GM19452 (cell line): ENCODE results near the gene TMEM271.

ENCODE experiments used
- ATAC-seq: cut with Tn5 transposase; IDR thresholded peaks from one replicate; pipeline ENCODE4 v1.9.1; 2021; ENCODE audit not compliant: unreplicated experiment

The TMEM271 gene, protein sequence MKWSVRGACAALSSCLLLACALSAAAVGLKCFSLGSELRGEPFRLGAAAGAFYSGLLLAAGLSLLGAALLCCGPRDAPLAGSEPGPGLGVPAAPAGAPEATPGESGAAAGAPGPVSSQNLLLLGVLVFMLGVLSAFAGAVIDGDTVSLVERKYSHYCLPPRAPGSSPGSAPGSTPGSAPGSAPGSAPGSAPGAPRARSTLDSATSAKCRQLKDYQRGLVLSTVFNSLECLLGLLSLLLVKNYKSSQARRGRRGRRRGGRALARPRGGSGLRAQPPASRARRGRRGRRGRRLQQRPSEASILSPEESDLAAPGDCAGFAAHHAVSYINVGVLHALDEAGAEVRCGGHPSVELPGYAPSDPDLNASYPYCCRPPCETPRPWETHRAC

GRCh38 chr4:576245-576821, at the start of gene TMEM271:
TMEM271 (minus strand) TSS chr4:576295; CDS start chr4:576062, 233 bp downstream.
- ATAC-seq = no peak

- ATAC-seq = no peak
Measured at GRCh38 chr4:625631-626161, 49.6 kb upstream of the TMEM271 start.

- no peak for ATAC-seq
Measured at GRCh38 chr4:624705-625590, 48.9 kb upstream of the TMEM271 start, which contains the start of gene PDE6B. PDE6B (plus strand) TSS chr4:625573; CDS start chr4:625627, 54 bp downstream.

- no peak for ATAC-seq
Measured at GRCh38 chr4:623914-624566, 47.9 kb upstream of the TMEM271 start.

- no peak for ATAC-seq
Measured at GRCh38 chr4:622996-623913, 47.2 kb upstream of the TMEM271 start.

GRCh38 chr4:622071-622995, 46.2 kb upstream of the TMEM271 start:
- ATAC-seq = no peak

DNA sequence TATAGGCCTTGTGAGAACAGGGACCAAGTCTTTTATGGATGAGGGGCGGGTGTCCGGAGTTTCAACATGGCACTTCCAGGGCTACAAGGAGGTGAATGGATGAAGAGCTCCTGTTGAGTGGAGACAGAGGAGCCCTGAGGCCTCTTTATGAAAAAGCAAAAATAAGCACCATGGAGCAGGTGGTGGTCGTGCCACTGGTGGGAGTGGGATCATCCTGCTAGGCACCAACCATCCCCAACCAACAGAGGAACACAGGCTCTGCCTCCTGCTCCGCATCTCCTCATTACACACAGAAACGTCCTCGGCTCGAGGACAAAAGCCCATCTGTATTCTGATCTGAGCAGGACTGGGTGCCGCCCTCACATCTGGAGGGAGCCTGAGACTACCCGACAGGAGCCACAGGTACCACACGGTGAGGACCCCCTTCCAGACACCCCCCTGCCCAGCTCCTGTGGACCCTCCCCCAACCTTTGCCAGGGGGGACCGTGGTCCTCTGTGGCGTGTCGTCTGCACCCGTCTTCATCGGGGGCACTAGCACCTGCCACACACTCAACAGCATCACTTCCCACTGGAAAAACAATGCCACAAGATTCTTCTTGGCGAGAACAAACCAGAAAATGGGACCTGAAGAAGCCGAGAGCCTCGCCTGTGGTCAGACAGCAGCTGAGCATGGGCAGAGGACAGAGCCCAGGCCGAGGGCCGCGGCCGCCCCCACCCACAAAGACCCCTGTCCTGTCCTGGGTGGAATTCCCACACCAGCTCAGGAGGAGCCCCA, 45.4 kb upstream of the TMEM271 start:
- ATAC-seq = no peak

- no peak for ATAC-seq
Measured at GRCh38 chr4:620851-621261, 44.8 kb upstream of the TMEM271 start.

DNA sequence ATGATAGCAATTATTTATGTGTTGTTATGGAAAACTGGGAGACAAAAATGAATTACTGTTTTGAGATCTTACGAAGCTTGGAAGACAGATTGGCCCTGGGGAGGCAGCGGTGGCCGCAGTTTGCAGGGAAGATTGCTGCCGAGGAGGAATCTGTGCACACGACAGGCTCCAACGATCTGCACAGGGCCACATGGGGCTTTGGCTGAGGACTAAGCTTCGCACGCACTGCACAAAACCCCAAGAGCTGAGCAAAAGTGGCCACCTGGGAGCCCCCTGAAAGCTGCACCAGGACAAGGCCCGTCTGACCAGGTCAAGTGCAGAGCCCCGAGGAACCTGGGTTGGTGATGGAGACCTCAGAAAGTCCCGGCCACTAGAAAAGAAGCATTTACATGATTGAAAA, 44.1 kb upstream of the TMEM271 start:
- no peak for ATAC-seq

GRCh38 chr4:617644-618641, 41.8 kb upstream of the TMEM271 start:
- ATAC-seq = no peak

GRCh38 chr4:616911-617643, 41.0 kb upstream of the TMEM271 start:
- ATAC-seq = no peak

DNA sequence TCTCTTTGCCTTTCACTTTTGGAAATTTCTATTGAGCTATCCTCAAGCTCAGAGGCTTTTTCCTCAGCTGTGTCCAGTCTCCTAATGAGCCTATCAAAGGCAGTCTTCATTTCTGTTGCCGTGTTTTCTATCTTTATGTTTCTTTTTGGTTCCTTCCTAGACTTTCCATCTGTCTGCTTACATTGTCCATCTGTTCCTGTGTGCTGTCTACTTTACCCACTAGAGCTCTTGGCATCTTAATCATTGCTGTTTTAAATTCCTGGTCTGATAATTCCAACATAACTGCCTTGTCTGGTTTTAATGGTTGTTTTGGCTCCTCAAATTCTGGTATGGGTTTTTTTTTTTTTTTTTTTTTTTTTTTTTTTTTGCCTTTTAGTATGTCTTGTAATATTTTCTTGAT, 40.0 kb upstream of the TMEM271 start:
- no peak for ATAC-seq

DNA sequence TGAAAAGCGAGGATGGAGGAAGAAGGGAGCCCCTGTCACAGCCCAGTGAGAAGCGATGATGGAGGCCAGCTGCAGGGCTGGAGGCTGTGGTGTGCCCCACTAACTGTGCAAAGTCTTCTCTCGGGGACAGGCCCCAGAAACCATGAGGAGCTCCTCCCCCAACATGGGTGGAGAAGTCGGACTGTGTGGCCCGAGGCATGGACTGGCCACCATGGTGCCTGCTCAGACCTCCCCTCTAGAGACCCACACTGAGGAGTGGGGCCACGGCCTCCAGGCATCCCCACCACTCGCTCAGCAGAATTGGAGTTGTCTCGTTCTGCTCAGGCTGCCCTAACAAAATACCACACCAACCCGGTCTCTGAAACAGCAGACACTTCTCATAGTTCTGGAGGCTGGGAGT, 37.0 kb upstream of the TMEM271 start:
- ATAC-seq = no peak

DNA sequence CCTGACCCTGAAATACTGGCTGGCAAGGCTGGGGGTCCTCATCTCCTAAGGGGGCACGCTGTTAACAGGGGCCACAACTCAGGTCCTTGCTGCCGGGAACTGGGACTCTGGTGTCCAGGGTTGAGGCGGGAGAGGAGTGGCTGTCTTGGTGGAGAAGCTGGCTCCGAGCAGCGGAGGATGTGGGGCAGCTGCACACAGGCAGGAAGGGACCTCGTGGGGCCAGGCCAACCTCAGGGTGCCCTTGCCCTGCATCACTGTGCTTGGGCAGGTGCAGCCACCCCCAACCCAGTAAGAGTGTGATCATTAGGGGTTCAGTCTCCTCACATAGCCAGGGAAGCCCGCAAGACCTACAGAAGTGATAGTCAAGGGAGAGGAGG, 36.6 kb upstream of the TMEM271 start:
- ATAC-seq = no peak

- no peak for ATAC-seq
Measured at GRCh38 chr4:612052-612748, 36.1 kb upstream of the TMEM271 start.
